GM11168 (cell line): ENCODE measurements around the gene MFRP.

Source experiments
- in situ Hi-C: fragments of 300-500 bp; cut with MboI; formaldehyde crosslinking; loops from one replicate; pipeline ENCODE4 v1.12.0; 2022; ENCODE audit warnings: low sequenced_read_pairs; ENCODE audit not compliant: unreplicated experiment

The MFRP gene

DNA sequence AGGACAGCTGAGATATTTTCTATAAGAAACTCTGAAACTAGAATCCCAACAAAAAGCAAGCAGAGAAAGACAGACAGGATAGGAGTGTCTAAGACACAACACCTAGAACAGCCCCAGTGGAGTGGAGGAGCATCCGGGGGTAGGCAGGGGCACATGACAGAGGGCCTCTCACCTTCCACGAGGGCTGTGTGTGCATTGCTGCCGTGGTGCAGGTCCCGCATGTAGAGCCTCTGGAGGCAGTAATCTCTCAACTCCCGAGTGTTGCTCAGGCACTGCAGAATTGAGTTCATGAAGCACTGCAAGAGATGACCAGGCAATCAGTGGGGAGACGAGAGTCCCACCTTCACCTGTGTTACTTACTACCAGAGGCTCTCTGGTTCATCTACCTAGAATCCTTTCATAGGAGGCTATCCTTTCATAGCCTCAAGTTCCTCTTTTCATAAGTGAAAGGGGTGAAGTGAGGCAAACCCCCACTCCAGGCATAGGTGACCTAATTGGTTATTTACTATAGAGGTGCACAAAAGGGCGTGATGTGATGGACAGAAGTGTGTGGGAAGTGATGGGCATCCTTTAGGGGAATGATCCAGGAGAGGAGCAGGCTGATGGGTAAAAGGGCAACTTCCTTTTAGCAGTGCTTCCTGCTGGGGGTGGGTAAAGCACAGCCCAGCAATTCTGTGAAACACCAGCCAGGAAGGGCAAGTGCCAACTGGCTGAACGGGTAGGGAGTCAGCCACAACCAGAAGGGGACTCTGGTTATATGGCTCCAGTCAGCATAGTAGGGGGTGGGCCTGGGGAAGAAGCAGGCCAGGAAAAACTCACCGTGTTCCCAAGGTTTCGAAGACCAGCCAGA, 13.1 kb upstream of the MFRP start:
- in situ Hi-C loops = loop anchor here (5.0 kb wide), 1 partner anchor 113 kb away; no protein-coding TSS in a partner anchor

DNA sequence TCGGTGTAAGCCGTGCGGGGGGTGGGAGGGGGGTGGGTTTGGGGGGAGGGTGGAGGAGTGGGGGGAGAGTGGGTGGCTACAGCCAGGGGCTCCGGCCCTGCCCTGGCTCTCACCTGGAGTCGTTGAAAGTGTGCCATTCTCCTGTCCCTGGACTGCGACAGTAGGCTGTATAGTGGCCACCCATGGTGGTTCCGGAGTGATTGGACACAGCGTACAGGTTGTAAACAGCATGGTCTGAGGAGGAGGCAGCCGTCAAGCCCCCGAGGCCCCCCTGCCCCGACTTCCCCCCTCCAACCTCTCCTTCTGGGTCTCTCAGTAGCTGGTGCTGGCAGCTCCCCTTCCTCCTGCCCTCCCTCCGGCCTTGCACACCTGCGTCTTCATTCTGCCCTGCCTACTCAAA, 10.6 kb upstream of the MFRP start:
- in situ Hi-C loops = loop anchor here (5.0 kb wide), 1 partner anchor 115 kb away; no protein-coding TSS in a partner anchor

DNA sequence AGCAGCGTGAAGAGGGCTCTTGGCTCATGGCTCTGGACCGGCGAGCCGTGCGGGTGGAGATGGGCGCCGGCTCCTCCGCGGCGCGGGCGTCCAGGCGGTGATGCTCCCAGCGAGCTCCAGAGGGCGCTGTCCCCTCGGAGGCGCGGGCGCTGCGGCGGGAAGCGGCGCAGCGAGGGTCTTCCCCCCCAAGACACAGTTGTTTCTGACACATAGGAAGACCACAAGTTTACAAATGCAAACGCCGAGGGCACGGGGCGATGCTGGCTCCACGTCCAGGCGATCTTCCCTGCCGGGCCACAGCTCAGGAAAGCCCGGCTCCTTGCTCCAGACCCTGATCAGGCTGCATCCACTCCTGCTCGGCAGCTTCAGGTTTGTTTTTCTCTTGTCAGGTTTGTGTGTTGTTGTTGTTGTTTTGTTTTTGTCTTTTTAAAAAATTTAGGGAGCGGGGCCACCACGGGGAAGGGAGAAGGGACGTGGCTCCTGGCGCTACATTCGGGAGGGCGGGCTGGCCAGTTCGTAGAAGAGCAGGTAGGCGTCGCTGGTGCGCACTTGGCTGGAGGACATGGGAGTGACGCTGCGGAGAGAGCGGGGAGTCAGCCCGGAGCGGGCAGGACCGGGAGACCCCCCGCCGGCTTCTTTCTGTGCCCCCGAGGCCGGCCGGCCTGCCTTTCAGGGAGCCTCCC, 10.0 kb upstream of the MFRP start:
- in situ Hi-C loops = loop anchor here (5.0 kb wide), 1 partner anchor 116 kb away; no protein-coding TSS in a partner anchor

DNA sequence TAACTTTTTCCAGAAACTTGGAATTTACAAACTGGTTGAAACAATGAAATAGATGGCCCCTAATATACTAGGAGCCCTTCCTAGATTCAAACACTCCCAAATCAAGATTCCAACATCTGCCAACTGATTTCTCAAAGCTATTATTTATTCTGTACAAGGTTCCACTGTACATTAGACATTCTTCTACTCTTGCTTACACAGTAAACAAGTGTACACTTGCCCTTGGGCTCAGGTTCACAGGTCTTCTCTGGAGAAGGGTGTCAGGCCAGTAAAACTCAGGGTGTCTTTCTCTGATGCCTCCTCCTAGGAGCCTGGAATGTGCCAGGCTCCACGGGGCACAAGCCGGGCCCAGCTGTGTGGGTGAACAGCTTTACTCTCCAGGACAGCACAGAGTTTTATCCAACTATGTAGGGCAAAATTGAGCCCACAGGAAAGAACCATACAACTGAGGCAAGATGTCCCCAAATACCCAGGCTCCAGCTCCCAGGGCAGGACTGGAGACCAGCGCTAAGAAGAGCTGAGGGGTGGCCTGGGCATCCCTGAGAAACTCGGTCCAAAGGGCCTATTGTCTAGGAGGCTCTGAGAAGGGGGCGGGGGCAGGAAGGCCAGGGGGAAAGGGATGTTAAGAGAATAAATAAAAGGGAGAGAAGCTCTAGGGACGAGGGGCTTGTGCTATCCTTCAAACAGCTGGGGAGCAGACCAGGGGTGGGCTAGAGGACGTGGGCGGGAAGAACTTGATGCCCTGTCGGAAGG, 8.8 kb upstream of the MFRP start:
- in situ Hi-C loops = loop anchor here (5.0 kb wide), 1 partner anchor 117 kb away; no protein-coding TSS in a partner anchor

DNA sequence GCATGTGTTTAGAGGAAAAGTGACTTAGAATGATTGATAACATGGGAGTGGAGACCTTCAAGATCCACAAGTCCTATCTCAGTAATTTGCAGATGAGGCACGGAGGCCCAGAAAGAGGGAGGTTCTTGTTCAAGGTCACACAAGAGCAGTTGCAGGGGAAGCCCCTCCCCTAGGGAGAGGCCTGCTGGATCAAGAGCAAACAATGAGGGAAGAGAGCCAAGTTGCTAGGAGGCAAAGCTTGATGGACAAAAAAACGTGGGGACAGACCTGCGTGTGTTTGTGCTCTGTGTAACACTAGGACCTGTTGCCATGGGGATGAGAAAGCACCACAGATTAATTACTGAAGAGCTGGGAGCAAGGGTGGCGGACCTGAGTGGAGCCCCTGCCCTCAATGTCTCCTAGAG, 6.4 kb upstream of the MFRP start:
- in situ Hi-C loops = no loop called here

DNA sequence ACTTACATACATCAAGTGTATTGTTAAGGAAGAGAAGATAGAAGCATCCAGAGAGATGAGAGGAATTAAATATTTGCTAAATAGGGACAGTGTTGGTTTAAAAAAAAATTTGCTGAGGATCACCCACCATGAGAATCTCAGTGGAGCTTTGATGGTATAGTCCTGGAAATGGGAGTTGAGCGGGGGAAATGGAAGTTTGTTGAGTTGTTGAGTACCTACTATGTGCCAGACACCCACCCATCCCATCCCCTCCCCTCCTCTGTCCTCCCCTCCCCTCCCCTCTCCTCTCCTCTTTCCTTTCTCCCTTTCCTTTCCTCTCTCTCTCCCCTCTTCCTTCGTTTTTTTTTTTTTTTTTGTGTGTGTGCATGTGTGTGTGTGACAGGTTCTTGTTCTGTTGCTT, 4.7 kb upstream of the MFRP start:
- in situ Hi-C loops = no loop called here

DNA sequence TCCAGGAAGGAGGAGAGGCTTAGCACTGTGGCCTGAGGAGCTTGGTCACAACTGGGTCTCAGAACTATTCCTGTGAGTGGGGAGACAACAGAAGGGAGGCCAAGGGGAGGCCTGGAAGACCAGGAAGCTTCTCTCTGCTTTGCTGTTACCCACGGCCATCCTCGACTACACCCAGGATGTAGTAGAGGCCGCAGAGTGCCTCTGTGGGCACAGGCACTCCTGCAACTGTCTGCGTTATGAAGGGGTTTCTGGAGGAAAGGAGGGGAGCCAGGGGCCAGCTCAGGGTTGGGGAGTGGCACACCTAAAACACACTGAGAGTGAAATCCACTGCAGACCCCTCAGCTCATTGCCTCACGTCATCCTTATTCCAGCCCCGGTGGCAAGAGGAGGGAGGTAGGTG, 3.8 kb upstream of the MFRP start:
- in situ Hi-C loops = no loop called here

DNA sequence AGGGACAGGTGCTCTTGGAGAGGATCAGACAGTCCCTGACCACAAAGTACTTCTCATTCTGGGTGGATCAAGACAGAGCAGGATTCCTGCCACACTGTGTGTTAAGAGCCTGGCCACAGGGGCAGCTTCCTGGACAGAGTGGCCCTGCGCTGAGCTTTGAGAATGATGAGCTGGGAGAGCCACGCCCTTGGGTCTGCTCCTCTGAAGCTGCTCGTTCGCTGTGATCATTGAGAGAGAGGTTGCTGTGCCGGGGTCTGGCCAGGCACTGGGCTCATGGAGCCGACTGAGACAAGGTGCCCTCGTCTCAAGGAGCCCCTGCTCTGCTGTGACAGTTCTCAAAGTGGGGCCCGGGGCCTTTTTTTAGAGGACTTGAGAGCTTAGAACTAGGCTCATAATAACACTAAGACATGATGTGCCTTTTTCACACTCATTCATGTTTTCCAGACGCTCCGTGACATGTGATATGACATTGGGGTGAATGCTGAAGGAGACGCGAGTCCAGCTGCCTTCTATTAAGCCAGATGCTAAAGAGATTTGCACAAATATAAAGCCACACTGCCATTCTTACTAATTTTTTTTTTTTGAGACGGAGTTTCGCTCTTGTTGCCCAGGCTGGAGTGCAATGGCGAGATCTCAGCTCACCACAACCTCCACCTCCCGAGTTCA, 1.6 kb upstream of the MFRP start:
- in situ Hi-C loops = no loop called here

DNA sequence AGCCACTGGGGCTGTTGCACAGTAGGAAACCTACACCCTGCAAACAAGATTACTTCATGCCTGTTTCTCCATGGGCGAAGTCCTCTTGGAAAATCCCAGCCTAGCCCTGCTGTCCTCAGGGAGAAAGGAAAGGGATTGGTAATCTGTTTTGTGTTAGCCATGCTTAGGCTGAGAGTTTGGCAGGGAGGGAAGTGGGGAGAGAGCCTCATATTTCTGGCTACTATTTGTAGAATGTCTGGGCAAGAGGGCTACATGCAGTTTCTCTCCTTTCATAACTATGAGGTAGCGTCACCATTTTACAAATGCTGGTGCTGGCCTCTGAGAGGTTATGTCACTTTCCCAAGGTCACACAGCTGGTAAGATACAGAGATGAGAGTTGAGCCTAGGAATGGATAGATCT, 737 bp upstream of the MFRP start:
- in situ Hi-C loops = no loop called here

DNA sequence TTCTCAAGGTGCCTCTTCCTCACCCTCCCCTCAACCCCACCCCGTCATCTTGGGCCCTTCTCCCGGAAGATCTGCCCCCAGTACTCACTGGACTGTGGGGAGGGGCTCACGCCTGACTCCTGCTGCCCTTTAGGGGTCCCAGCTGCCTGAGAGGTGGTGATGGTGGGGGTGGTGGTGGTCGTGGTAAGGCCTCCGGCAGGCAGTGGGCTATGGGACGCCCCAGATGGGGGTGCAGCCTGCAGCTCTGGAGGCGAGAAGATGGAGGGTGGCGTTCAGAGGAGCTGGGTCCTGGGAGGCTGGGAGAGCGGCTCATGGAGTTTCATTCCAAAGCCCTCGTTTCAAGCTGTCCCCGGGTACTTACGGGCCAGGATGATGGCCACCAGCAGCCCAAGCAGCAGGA, 820 bp downstream of the MFRP start:
- in situ Hi-C loops = no loop called here

DNA sequence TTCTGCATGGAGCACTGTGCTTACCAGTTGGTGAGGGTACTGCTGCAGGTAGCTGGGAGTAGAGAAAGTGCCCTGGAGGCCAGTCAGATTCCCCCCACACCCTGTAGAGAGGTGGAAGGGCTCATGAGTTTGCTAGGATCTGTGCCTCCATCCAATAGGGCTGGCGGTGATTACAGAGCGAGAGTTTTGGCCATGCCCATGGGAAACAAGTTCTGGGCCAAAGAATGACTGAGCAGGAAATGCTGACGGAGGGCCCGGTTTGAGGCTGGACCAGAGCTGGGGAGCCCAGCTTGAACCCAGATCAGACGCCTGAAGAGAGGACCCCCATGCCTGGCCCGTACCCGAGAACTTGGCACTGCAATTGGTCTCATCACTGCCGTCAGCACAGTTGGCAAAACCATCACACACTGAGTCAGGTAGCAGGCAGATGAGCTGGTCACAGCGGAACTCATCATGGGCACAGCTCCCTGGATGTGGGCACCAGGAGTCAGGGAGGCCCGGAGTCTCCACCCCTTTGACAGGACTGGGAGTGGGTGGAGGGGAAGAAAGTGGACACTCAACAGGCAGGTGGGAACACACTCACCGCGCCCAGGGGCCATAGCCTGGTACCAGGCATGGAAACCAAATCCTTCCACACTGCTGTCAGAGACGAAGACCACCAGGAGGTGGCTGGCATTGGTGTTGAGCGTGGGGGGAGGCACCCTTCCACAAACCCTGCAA, 2.1 kb downstream of the MFRP start:
- in situ Hi-C loops = no loop called here

DNA sequence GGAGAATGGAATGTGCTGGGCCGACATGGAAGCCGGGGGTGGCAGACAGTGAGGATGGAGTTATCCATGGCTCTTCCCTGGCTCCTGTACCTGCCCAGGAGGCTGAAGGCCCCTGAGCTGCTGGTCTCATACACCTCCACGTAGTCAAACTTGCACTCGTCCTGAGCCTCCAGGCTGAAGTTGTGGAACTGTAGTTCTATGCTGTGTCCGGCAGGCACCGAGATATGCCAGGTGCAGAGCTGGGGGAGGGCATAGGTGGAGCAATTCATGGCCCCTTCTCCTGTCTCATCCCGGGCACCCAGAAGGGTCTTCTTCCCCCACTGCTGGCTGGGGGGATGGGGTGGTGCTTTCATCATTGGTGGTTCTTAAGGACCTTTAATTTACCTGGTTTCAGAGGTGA, 2.8 kb downstream of the MFRP start:
- in situ Hi-C loops = no loop called here

DNA sequence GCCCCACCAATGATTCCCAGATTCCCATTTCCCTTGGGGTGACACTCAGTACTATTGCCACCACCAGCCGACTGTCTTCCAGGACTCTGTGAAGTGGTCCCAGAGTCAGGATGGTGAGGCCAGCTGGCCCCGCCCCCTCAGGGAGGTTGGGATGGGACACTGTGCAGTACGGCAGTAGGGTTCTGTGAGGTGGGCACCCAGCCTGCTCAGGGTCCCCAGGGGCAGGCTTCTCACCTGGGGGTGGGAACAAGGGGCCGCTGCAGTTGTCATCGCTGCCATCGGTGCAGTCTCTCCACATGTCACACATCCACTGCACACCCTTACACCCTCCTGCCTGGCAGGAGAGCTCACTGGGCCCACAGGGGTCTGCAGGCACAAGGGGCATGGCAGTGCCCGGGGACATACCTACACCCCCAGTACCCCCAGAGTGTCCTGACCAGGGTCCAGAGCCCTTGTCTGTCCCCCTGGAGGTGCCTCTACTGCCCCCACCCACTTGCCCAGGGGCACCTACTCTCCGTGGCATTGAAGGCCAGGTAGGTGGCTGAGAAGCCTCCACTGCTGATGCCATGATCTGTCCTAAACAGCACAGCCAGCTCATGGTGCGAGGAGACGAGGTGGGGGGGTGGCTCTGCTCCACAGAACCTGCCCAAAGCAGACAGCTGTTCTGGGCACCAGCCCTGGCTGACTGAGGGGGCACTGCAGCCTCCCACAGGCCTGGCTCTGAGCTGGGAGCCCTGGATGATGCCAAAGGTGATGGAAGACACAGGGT, 4.0 kb downstream of the MFRP start:
- in situ Hi-C loops = no loop called here

DNA sequence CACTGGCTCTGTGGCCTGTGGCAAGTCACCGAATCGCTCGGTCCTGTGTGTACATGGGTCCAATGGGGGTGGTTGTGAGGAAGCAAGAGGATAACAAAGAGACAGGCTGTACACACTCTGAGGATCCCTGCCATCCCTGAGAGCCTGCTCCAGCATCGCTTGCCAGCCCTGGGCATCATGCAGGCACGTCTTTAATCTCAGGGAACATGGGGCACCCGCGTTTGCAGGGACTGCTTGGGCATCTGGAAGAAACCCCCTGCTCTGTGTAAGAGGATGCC, 4.5 kb downstream of the MFRP start:
- in situ Hi-C loops = no loop called here

DNA sequence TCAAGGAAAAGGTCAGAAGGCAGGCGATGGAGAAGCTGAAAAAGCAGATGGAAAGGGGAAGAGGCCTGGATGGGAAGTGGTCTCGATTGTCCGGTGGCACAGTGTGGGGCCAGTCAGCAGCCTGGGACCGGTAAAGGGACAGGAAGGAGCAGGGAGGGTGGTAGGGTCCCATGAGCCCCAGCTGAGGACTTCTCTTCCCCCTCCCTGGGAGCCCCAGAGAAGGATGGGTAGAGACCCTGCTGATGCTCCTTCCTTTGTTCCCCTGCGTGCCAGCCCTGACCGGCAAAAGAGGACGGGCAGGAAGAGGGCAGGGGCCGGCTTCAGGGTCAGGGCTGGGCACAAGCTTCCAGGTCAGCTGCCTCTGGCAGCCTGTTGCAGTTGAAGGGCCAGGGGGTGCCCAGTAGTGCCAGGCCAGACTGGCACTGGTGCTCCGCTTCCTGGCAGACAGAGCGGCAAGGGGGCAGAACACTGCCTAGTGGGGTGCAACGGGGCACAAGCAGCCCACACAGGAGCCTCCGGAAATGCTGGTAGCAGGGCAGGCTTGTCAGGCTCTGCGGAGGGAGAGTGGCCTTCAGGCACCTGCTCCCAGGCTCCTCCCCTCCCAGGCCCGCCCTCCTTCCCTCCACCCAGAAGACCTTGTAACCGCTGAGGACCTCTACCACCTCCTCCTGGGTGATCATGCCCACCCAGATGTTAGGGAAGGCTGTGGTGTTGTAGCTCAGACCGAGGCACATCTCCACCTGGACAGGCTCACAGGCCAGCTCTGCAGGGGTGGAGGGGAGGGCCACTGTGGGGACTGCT, 5.1 kb downstream of the MFRP start:
- in situ Hi-C loops = no loop called here

DNA sequence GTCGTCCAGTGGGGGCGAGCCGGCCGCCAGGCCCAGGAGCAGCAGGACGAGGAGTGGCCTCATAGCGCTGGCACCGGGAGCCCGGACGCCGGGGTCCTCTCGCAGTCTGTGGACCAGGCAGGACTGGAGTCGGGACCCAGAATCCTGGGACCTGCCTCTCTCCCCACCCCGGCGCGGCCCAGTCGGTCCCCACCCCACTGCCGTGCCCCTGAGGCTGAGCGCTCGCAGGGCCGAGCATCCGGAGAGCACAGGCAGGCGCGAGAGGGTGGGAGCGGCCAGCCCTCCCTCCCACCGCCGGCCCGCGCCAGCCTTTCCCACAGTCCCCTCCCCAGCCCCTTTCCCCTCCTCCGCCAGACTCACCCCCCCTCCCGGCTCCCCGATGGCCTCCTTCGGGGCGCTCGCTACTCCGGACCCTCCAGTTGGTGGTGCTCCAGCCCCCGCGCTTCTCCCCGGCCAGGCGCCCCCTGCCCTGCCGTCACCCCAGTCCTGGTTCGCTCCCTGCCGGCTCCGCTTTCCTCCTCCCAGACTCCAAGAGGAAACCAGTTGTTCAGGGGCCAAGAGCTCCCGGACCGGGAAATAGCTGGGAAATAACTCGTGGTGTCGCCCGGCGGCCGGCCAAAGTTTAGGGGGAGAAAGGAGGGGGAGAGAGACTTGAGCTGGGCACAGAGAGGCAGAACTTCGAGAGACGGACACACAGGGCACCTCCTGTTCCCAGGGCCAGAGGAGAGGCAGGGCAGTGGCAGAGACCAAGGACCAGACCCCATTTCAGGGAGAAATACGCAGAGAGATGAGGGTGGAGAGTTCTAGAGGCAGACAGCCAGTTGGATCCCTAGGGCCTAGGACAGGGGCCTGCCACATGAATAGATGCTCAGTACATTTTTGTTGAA, 5.9 kb downstream of the MFRP start, which contains the start of gene C1QTNF5:
C1QTNF5 (minus strand) TSS at position 549 of the 887 bp plus-strand sequence; CDS start at position 63, 486 bp downstream.
- in situ Hi-C loops = no loop called here

DNA sequence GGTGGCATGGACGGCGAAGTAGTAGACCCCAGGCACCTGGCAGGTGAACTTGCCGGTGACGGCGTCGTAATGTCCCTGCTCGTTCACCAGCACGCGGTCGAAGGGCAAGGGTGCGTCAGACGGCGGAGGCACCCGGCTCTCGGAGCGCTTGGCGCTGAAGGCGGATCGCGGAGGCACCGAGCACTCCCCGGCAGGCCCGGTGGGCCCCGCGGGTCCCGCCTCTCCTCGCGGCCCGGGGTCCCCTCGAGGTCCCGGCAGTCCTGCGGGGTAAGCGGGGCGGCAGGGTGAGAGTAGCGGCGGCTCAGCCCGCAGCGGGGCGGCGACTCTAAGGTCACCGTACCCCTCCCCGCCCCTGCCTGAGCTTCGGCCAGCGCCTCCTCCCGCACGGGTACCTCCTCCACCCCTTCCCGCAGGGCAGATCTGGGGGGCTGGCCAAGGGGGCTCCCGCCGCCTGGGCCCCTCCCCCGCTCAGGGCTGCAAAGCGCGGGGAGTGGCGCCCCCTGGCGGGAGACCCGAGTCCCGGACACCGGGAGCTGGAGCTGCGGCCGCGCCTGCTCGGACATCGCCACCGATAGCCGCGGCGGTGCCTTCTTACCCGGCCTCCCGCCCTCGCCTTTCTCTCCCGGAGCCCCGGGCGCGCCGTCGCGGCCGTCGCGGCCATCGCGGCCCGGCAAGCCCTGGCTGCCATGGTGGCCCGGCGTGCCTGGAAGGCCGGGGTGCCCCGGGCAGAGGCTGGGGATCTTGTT, 6.7 kb downstream of the MFRP start:
- in situ Hi-C loops = no loop called here
